Hair follicle dermal papilla cell (primary cell): ENCODE results near the gene ADPRHL1. TPM values are rescaled to one million over a fixed set of nuclear protein-coding genes. Genes with fewer than 3 reads are reported as not detected.

ENCODE experiments used
- small RNA-seq: library from RNA; depleted of rRNA; stranded (forward); fragments of <200 nt; gene quantifications from one replicate; pipeline ENCODE3, GENCODE V24; 2012
- total RNA-seq: library from RNA; depleted of rRNA; stranded (reverse); fragments of >200 nt; gene quantifications from 2 replicates; pipeline ENCODE4 v1.2.3, GENCODE V29; 2012

ADPRHL1 gene
- 1.1 and 2.3 TPM in 2 replicates for total RNA-seq

GRCh38 chr13:113452942-113453901 lies at the start of gene ADPRHL1:
TSS of gene ADPRHL1 (minus strand) at chr13:113453488. CDS start at chr13:113453437, 51 bp downstream.

DNA sequence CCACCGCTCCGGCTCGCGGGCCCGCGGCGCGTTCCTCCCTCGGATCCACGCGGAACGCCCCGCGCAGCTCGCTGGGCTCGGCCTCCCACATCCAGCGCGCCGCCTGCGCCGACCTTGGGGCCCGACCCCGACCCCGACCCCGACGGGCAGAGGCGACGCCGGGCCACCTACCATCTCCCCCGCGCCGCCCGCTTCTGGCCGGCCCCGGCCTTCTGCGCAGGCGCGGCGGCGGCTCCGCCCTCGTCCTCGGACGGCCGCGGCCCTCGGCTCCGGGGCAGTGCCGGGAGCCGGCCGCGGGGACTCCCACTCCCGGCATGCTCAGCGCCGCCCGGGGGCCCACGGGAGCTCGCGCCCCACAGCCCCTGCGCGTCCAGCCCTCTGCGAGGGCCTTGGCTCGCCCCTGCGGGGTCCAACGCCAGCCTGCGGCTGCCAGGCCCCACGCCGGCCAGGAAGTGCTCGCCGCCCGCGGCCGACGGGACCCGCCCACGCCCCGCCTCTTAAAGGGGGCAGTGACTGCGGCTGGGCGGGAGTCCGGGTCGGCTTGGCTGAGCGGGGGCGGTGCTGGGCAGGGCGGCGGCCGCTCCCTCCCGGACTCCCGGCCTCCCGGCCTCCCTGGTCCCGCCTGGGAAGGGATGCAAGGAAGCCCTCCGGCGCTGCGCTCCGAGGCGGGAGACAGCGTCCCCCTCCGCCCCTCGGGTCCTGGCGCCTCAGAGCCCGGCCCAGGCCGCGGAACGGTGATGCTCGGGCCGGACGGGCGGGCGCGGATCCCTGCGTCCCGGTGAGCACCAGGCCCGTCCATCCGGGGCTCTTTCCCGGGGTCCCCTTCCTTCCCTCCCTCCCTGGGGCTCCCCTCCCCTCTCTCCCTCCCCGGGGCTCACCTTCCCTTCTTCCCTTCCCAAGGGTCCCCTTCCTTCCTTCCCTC lies 37.5 kb upstream of the ADPRHL1 start, which contains the start of gene DCUN1D2:
Gene DCUN1D2, minus strand, starts transcription at position 216 of the 922 bp plus-strand sequence. Its CDS starts 42 bp downstream, at position 174.

Small RNAs within 50 kb of the gene (small RNA-seq; reads per million reads assigned to genes)
- gene RNU1-16P = not detected

Other genes with a start within 250 kb of the ADPRHL1 start
- gene PCID2, start 244.8 kb downstream of the ADPRHL1 start, total RNA-seq = 44.4 and 58.6 TPM in 2 replicates
- gene CUL4A, start 243.9 kb downstream of the ADPRHL1 start, total RNA-seq = 111 and 133 TPM in 2 replicates
- 203 and 213 TPM in 2 replicates for gene LAMP1, start 156.2 kb downstream of the ADPRHL1 start, total RNA-seq
- gene GRTP1, start 89.4 kb downstream of the ADPRHL1 start, total RNA-seq = 0.73 and 1.3 TPM in 2 replicates
- gene DCUN1D2, start 37.2 kb upstream of the ADPRHL1 start, total RNA-seq = 9.8 and 12.8 TPM in 2 replicates
- 61.7 and 64.9 TPM in 2 replicates for gene TFDP1, start 131.3 kb upstream of the ADPRHL1 start, total RNA-seq
- not detected in 2 replicates for gene ATP4B, start 204.7 kb upstream of the ADPRHL1 start, total RNA-seq
- gene GRK1, start 213.7 kb upstream of the ADPRHL1 start, total RNA-seq = not detected in 2 replicates